Measurements from ENCODE around the gene GAMT. TPM values are rescaled to one million over a fixed set of nuclear protein-coding genes. Genes with fewer than 3 reads are reported as not detected.
"Not testable (repeated sequence)": the region's sequence is repeated elsewhere in the genome, so short reads cannot be mapped to it uniquely, and the experiment has no call there.

GAMT gene
- total RNA-seq, 1 donor = 23.3 TPM

- no peak overlapping the region for H3K4me3 ChIP-seq (ENCODE audit: low read depth, low read length)
- no peak for DNase-seq (ENCODE audit: low read depth)
These were observed 21.6 kb upstream of the GAMT start for GRCh38 chr19:1422943-1423342.

GRCh38 chr19:1422360-1422759 is 21.0 kb upstream of the GAMT start:
- TF ChIP-seq, protein P1, sequence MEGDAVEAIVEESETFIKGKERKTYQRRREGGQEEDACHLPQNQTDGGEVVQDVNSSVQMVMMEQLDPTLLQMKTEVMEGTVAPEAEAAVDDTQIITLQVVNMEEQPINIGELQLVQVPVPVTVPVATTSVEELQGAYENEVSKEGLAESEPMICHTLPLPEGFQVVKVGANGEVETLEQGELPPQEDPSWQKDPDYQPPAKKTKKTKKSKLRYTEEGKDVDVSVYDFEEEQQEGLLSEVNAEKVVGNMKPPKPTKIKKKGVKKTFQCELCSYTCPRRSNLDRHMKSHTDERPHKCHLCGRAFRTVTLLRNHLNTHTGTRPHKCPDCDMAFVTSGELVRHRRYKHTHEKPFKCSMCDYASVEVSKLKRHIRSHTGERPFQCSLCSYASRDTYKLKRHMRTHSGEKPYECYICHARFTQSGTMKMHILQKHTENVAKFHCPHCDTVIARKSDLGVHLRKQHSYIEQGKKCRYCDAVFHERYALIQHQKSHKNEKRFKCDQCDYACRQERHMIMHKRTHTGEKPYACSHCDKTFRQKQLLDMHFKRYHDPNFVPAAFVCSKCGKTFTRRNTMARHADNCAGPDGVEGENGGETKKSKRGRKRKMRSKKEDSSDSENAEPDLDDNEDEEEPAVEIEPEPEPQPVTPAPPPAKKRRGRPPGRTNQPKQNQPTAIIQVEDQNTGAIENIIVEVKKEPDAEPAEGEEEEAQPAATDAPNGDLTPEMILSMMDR (IDR thresholded peaks at IDR 0.05; ENCODE audit: insufficient read depth, low read depth, low read length) = no peak
- H3K4me3 ChIP-seq (ENCODE audit: low read depth, low read length) = no peak overlapping the region
- DNase-seq (ENCODE audit: low read depth) = peak; percentile 89

More at GRCh38 chr19:1422943-1423342, 21.6 kb upstream of the GAMT start:
- TF ChIP-seq, protein P1 (IDR thresholded peaks at IDR 0.05; ENCODE audit: insufficient read depth, low read depth, low read length) = no peak

GRCh38 chr19:1421958-1422305 is 20.6 kb upstream of the GAMT start:
- DNase-seq (ENCODE audit: low read depth) = no peak
- TF ChIP-seq, protein P1 (IDR thresholded peaks at IDR 0.05; ENCODE audit: insufficient read depth, low read depth, low read length) = no peak

GRCh38 chr19:1421218-1421957 is 20.0 kb upstream of the GAMT start:
- no peak overlapping the region for H3K4me3 ChIP-seq (ENCODE audit: low read depth, low read length)
- TF ChIP-seq, protein P1 (IDR thresholded peaks at IDR 0.05; ENCODE audit: insufficient read depth, low read depth, low read length) = no peak
- DNase-seq (ENCODE audit: low read depth) = no peak

More at GRCh38 chr19:1421958-1422305, 20.6 kb upstream of the GAMT start:
- H3K4me3 ChIP-seq (ENCODE audit: low read depth, low read length) = no peak overlapping the region

DNA sequence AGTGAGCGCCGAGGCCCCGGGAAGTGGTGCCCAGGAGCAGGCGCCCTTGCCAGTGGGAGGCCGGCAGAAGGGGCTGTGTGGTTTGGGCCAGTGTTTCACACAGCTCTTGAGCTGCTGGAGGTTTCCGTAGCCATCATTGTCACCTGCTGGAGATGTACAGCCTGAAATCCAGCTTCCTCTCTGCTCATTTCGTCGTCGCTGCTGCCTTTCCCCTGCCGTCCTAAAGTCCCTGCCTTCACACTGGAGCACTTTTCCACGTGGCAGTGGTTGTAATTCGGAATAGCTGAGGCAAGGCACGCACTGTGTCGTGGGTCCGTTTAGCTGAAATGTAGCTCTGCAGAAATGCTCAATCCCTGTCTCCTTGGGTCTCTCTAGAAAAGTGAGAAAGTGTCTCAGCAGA is 19.2 kb upstream of the GAMT start:
- DNase-seq (ENCODE audit: low read depth) = no peak
- no peak overlapping the region for H3K4me3 ChIP-seq (ENCODE audit: low read depth, low read length)
- TF ChIP-seq, protein P1 (IDR thresholded peaks at IDR 0.05; ENCODE audit: insufficient read depth, low read depth, low read length) = no peak

GRCh38 chr19:1420085-1420484 is 18.7 kb upstream of the GAMT start:
- DNase-seq (ENCODE audit: low read depth); H3K4me3 ChIP-seq (ENCODE audit: low read depth, low read length): not testable (repeated sequence)

GRCh38 chr19:1418951-1419738 is 17.8 kb upstream of the GAMT start:
- TF ChIP-seq, protein P1 (IDR thresholded peaks at IDR 0.05; ENCODE audit: insufficient read depth, low read depth, low read length) = no peak
- DNase-seq (ENCODE audit: low read depth) = no peak
- H3K4me3 ChIP-seq (ENCODE audit: low read depth, low read length) = no peak overlapping the region
